Left kidney (tissue), 8 donors: ENCODE results near the gene SRD5A1. TPM values are rescaled to one million over a fixed set of nuclear protein-coding genes. Genes with fewer than 3 reads are reported as not detected.

Source experiments
- DNase-seq: peaks from one replicate; pipeline ENCODE4 v3.0.0-alpha.2; 2013
- long read RNA-seq, 8 donors: transcript quantifications; one replicate each; lab custom pipeline, GENCODE V29; 2026
- polyA plus RNA-seq: library from polyadenylated mRNA; unstranded; fragments of 120-200 nt; gene quantifications from one replicate; pipeline ENCODE4 v1.2.1, GENCODE V29; 2013; ENCODE audit not compliant: insufficient read length

The SRD5A1 gene, protein sequence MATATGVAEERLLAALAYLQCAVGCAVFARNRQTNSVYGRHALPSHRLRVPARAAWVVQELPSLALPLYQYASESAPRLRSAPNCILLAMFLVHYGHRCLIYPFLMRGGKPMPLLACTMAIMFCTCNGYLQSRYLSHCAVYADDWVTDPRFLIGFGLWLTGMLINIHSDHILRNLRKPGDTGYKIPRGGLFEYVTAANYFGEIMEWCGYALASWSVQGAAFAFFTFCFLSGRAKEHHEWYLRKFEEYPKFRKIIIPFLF
- 11.7 TPM for polyA plus RNA-seq
- long read RNA-seq, donor 1, full-length matches to known transcripts: 10 of 10 reads
- long read RNA-seq, donor 1, partial matches to known transcripts: 0 of 10 reads
- long read RNA-seq, donor 1, other reads (novel, unspliced or antisense): 0 of 10 reads
- long read RNA-seq, donor 2, full-length matches to known transcripts: 1 of 8 reads
- long read RNA-seq, donor 2, partial matches to known transcripts: 7 of 8 reads
- long read RNA-seq, donor 2, other reads (novel, unspliced or antisense): 0 of 8 reads
- long read RNA-seq, donor 3, full-length matches to known transcripts: 4 of 4 reads
- long read RNA-seq, donor 3, partial matches to known transcripts: 0 of 4 reads
- long read RNA-seq, donor 3, other reads (novel, unspliced or antisense): 0 of 4 reads
- long read RNA-seq, donor 4: 0 reads
- long read RNA-seq, donor 5, full-length matches to known transcripts: 5 of 5 reads
- long read RNA-seq, donor 5, partial matches to known transcripts: 0 of 5 reads
- long read RNA-seq, donor 5, other reads (novel, unspliced or antisense): 0 of 5 reads
- long read RNA-seq, donor 6, full-length matches to known transcripts: 8 of 18 reads
- long read RNA-seq, donor 6, partial matches to known transcripts: 10 of 18 reads
- long read RNA-seq, donor 6, other reads (novel, unspliced or antisense): 0 of 18 reads
- long read RNA-seq, donor 7, full-length matches to known transcripts: 6 of 6 reads
- long read RNA-seq, donor 7, partial matches to known transcripts: 0 of 6 reads
- long read RNA-seq, donor 7, other reads (novel, unspliced or antisense): 0 of 6 reads
- long read RNA-seq, donor 8: 0 reads

DNA sequence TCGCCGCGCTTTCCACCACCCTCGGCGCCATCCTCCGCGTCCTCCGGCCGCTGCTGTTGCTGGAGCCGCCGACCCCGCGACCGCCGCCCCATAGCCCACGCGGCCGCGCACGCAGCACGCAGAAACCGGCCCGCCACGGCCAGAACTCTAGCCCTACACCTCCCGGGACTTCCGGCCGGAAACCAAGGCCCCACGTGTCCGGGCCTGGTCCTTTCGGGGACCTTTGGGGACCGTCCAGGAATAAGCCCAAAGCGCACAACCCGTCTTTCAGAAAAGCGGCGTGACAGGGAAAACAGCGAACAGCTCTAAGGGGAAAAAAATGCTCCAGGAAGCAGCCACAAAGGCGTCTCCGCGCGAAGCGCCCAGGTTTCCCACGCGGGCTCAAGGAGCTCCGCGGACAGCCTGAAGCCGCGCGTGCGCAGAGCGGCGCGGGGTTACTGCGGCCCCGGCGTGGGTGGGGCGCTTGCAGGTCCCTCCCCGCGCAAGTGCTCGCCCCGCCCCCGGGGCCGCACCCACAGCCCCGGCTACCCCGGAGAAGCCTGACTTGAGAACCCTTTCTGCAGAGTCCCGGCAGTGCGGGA is at the start of gene SRD5A1, which contains the start of gene NSUN2:
TSS of gene SRD5A1 (plus strand) at position 553 of the 581 bp plus-strand sequence. CDS start 137 bp downstream, outside the sequence.
TSS of gene NSUN2 (minus strand) at position 157 of the 581 bp plus-strand sequence. CDS start at position 92, 65 bp downstream.
- DNase-seq: peak; percentile 87

DNA sequence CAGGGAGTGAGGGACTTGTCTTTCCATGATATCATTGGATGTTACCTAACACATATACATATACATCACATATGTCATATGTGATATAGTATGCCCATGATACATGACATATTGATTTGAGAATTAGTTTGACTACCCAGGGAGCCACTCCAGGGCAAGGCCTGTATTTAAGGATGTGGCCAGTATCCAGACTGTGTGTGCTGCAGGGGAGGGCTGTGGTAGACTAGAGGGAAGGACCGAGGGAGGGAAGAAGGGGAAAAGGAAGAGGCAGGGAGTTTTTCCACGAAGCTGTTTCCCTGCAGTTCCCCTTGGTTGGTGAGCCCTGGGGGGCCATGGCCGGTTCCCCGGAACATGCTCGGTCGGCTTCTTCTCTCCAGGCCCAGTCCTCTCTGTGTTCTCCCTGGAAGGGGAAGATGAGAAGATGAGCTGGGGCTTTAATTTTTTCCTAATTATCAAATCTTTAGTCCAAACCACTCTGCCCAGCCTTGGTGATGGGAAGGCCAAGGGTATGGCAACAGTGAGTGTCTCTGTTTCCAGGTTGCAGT is 49.1 kb upstream of the SRD5A1 start:
- DNase-seq: no peak

DNA sequence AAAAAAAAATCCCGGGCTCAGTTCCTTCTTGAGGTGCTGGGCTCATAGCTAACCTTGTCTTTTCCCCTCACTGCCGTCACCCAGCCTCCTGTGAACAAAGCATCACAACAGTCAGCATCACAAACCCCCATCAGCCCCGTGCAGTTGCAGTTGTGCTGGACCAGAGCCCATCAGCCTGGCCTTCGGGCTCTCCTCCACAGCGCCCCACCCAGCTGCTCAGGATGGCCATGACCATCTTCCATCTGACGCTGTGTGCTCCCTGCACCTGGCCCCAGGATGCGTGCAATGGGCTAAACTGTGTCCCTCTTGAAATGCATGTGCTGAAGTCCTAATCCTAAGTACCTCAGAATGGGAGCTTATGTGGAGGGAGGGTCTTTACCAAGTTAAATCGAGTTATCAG is 48.5 kb upstream of the SRD5A1 start:
- no peak for DNase-seq

DNA sequence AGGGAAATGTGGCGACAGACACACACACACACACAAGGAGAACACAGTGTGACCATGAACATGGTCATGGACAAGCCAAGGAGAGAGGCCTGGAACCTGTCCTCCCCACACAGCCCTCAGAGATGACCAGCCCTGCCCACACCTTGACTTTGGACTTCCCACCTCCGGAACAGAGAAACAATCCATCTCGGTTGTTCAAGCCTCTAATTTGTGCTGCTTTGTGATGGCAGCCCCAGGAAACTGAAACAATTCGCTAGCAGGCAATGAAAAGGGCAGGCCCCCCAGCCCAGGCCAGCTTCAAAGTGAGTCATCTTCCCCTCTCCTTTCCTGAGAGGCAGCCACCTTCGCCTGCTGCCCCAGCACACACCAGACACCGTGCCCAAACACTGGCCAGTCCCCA is 48.1 kb upstream of the SRD5A1 start:
- no peak for DNase-seq

DNA sequence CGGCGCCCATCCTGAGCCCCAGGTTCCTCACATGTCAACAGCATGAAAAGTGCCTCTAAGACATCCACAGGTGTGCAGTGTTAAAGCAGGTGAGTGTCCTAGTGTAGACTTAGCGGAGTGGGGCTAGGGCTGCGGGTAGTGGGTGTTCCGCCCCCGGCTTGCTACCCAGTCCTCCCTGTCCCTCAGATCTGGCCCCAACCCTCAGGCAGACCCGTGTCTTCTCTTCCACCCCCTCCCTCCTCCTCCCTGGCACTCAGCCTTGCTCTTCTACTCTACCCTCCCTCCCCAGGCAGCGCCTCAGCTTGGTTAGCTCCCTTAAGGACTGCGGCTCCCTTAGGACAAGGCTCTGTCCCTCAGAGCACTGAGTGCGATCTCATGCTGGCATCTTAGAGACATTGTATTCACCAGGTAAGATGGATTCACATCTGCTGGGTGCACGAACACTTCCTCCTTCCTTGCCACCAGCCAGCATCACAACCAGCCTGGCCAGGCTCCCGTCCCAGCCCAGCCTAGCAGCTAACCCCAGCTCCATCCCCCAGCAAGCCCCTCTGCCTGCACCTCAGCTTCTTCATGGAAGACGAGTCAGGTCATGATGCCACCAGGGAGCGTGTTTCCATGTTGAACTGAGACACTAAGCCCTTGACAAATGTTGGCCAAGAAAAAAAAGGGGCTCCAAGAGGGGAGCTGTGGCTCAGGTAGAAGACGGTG is 47.1 kb upstream of the SRD5A1 start:
- no peak for DNase-seq

DNA sequence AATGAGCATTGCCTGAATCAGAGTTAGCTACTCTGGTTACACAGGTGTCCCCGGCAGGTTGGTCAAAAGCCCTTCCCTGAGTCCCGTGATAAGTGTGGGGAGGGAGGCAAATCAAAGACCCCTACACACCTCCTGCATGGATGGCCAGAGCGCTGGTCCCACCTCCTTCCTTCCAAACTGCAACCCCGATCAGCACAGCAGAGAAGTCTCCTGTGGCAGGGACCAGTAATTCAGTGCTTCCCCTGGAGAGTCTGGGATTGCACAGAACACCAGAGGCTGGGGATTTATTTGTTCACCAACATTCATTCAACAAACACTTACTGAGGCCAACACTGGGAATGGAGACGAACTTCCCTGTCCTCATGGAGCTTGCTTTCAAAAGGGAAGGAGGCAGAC is 46.6 kb upstream of the SRD5A1 start:
- no peak for DNase-seq

DNA sequence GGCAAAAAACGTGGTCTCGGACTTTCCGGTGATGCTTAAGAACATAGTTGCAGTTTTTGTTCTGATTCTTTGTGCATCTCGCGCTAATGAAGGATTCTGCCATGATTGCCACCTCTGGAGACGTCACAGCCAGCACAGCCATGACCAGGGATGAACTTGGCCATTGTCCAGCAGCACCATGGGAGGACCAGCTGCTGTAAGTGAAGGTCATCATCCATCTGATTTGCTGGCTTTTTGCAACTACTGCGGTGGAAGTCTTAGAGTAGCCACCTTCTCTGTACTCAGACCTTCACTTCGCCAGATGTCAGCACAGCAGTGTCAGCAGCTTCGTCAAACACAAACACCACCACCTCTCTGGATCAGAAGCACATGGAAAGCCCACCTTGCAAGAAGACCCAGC is 46.1 kb upstream of the SRD5A1 start:
- DNase-seq: no peak

DNA sequence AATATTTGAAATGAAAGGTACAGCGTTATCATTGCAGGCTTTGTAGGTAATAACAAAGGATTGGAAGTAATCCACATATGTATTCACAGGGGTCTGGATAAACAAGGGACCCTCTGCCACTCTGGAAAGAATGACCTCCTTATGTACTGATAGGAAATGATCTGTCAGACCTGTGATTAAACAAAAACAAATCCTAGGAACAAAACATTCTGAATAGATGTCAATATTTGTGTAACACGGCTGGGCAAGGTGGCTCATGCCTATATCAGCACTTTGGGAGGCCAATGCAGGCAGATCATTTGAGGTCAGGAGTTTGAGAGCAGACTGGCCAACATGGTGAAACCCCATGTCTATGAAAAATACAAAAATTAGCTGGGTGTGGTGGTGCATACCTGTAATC is 42.7 kb upstream of the SRD5A1 start:
- DNase-seq: no peak

DNA sequence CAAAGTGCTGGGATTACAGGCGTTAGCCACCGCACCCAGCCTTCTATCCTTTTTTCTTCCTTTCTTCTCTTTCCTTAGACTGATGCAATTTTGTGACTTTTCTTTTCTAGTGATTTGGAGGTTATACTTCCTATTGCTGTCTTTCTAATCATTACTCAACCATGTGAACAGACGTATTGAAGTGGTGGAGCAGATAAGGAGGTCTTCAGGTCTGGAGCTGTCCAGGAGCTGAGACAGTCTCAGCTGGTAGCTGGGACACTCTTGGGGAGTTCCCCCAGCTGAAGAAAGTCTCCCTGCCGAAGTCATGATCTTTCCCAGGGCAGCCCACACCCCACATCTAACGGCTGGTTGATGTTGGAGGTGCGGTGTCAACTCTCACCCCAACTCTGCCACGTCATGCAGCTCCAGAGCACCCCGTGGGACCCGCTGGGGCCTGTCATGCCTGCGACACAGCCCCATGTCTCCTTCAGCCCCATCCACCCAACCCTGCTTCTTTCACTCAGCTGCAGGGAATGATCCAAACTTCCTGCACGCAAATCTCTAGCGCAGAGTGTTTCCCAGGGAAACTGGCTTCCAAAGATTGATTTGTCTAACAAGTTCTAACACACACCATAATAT is 41.5 kb upstream of the SRD5A1 start:
- DNase-seq: no peak

DNA sequence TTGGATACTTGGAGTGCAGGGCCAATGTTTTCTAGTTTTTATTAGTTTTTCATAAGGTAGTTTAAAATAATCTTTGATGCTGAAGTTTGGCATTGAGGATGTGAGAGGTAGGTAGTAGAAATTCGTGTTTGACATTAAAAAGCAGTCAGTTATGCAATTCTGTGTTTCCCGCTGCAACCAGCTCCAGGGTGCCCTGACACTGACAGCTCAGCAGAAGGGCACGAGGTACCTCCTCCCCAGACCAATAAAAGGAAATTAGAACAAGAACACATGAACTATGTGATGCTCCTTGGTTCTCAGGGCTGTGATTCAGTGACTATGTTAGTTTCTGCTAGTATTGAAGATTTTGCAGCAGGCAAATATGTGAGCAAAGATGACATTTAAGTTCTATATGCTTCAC is 40.6 kb upstream of the SRD5A1 start:
- DNase-seq: no peak

DNA sequence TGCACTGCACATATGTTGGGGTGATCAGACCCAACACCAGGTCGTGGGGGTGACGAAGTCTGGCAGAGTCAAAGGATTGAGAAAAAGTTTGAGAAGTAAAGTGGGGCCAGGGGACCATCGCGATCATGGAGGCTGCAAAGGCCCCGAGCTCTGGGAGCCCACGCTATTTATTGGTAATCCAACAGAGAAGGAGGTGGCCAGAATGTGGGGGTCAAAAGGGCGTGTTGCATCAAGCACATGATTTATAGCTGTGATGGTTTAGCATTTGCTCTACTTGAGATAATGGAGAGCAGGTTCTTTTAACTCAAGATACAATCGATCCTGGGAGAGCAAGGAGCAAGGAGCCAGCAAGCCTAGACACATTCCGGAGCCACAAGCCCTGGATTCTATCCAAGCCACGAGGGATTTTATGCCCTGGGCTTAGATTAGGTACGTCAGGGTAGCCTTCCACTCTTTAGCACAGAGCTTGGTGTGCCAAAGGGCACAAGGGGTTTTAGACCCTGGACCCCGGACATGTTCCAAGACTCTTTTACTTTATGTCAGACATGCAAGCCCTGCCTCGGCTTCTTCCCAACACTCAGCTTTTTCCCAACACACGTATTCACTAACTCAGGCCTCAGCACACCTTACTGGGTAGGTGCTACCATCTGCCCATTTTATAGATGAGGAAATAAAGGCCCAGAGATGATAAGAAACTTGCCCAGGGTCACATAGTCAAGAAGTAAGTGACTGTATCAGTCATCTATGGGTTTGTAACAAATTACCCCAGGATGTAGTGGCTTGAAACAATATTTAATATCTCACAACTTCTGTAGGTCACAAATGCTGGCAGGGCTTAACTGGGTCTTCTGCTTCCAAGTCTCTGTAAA is 39.9 kb upstream of the SRD5A1 start:
- DNase-seq: no peak

DNA sequence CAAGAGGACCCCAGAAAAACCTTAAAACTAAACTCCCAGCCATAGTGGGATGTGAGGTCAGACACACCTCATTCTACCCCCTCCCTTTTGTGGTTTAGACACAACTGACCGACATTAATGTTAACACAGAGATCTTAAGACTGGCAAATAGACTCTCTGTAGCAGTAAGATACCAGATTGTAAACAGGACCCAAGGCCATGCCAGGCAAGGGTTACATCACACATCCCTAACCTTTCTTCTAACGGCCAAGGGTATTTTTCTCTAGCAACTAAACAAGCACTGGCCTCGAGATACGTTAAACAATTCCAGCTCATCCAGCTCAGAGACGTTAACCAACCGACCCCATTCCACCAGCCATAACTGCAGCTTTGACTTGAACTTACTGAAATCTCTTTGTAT is 39.2 kb upstream of the SRD5A1 start:
- no peak for DNase-seq

DNA sequence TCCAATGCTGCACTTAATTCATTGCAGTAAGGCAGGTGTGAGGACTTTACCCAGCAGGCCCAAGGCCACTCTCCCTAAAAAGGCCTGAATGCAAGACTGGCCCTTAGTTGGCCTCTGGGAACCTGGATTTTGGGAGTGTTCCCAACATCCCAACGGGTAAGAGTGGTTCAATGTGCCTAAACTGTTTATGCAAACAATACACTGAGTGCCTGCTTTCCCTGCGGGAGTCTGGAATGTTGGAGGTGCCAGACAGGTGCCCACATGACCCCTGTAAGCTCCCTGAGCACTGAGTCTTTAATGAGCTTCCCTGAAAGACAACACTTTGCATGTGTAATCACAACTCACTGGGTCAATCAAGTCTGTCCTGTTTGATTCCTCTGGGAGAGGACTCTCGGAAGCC is 37.8 kb upstream of the SRD5A1 start:
- DNase-seq: no peak

DNA sequence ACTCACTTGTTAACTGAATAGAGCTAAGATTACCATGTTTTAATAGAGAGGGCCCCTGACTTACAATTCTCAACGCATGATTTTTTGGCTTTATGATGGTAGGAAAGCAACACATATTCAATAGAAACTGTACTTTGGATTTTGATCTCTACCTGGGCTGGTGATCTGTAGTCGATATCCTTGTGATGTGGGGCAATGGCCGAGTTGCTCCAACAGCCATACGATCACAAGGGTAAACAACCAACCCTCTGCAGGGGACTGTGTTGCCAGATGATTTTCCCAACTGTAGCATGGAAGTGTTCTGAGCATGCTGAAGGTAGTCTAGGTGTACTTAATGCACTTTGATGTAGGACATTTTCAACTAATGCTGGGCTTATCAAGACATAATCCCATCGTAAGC is 36.9 kb upstream of the SRD5A1 start:
- DNase-seq: no peak

DNA sequence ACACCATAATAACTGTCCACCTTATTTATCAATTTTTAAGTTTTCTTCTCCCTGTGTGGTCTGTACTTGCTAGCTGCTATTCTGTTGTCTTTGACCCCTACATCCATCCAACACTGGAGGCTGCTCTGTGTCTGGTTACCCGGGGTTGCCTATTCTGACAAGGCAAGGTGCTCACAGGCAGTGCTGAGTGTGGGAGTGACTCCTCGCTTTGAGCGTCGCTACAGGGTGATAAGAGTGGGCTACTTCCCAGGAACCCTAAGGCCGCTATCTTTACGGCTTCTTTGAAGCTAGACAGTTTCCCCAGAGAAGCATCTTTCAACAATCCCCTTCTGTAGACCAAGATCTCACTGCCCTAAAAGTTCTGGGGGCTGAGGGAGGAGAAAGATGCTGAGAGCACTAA is 35.7 kb upstream of the SRD5A1 start:
- DNase-seq: no peak

DNA sequence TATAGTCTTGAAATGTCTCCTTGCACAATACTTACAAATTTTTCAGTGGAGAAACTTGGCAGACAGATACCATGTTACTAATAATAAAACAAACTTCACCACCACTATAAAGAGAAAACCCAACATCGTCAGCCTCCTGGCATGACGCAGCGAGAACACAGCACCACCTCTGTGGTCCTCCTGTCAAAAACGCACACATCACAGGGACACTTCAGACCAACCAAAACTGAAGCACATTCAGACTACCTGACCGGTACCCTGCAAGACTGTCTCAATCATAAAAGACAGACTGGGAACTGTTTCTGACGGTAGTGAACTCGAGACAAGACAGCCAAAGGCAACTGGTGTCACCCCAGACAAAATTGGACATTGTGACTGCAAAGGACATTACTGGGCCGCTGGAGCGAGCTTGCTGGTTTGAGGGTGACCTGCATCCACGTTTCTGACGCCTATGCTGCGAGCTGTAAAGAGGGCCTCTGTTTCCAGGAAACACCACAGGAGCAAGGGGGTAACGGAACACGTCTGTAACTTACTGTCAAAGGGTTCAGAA is 34.8 kb upstream of the SRD5A1 start:
- no peak for DNase-seq

DNA sequence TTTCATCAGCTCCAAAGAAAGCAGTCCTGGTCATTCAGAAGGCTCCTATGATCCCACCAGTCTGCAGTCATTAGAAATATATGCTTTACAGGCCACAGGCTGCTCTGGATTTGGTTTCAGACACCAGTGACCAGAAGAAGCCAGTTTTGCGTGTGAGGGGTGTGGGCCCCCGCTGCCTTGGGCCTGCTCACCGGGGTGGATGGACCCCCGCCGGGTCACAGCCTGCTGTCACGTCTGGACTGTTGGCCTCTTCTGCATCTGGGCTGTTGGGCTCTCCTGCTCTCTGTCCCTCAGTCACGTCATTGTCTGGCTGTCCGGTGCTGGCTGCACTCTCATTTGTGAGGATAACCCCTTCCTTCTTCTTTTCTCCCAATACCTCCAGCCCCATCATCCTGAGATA is 33.5 kb upstream of the SRD5A1 start:
- no peak for DNase-seq

DNA sequence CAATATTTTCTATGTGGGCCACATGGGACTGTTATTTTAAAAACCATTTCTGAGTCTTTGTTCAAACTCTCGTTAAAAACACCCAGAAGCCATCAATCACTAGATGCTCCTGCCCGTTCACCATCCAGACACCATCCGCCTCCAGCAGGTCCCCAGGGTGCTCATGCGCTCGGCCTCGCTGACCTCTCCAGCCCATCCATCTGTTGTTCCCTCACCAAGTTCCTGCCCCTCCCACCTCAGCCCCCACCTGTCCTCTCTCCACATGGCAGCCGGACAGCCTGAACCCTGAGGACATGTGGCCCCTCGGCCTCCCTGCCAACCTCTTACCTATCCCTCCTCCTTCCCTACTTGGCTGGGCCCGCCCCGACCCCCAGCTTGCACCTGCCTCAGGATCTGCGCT is 32.0 kb upstream of the SRD5A1 start:
- DNase-seq: no peak

DNA sequence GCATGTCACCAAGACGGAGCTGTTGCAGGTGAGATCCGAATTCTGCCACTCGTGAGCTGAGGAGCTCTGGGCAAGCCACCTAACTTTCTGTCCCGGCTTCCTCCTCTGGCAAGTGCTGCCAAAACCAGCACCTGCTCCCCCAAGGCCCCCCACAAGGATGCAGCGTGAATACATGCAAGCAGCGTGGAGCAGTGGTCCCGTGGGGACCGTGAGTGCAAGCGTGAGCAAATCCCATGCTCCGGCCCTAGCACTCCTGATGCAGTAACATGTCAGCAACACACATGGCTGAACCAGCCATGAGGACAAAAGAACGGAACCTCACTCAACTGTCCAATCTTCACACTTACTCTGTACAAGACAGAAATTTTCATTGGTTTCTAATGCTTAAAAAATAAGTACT is 31.4 kb upstream of the SRD5A1 start:
- no peak for DNase-seq

DNA sequence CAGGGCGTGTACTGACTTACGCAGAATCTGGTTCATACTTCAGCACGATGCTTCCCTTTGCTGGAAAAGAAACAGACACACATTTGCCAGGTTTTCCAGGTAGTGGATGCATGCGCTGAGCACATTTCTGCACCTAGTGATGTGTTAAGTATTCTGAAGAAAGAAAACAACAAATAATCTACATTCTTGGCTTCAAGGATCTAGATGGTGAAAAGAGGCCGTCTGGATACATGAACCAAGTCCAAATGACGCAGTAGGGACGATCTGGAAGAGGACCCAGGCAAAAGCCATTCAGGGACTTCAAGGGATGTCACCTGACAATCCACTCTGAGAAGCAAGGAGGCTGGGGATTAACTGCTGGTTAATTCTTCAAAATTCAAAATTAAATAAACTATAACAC is 30.8 kb upstream of the SRD5A1 start:
- DNase-seq: no peak
